ENCODE results near the gene PPP2R2C.
A peak's percentile ranks its signal among the peaks of the same experiment; 100 is the strongest.

The PPP2R2C gene

GRCh38 chr4:6360385-6360784, 112.0 kb downstream of the PPP2R2C start:
- DNase-seq, result peak; percentile 38 to 94 (median 76)

GRCh38 chr4:6359536-6360308, 112.7 kb downstream of the PPP2R2C start:
- no peak for DNase-seq

- DNase-seq, result no peak
These were observed 114.9 kb downstream of the PPP2R2C start for GRCh38 chr4:6357476-6357875.

GRCh38 chr4:6356076-6356560, 116.3 kb downstream of the PPP2R2C start:
- DNase-seq, result no peak

GRCh38 chr4:6355052-6355451, 117.4 kb downstream of the PPP2R2C start:
- DNase-seq, result no peak

GRCh38 chr4:6354626-6355025, 117.8 kb downstream of the PPP2R2C start:
- DNase-seq, result no peak

GRCh38 chr4:6354119-6354518, 118.3 kb downstream of the PPP2R2C start:
- no peak for DNase-seq

GRCh38 chr4:6352031-6352692, 120.3 kb downstream of the PPP2R2C start:
- DNase-seq, result peak in 1 of 3 experiments; percentile 5

- DNase-seq, result no peak
These were observed 121.0 kb downstream of the PPP2R2C start for GRCh38 chr4:6351246-6352000.

- no peak for DNase-seq
These were observed 121.8 kb downstream of the PPP2R2C start for GRCh38 chr4:6350646-6351045.

- DNase-seq, result no peak
These were observed 122.4 kb downstream of the PPP2R2C start for GRCh38 chr4:6349896-6350603.

- DNase-seq, result no peak
These were observed 124.0 kb downstream of the PPP2R2C start for GRCh38 chr4:6348408-6348807.

- no peak for DNase-seq
These were observed 124.8 kb downstream of the PPP2R2C start for GRCh38 chr4:6347511-6348045.

- DNase-seq, result no peak
These were observed 125.9 kb downstream of the PPP2R2C start for GRCh38 chr4:6346373-6347110.

- no peak for DNase-seq
These were observed 126.5 kb downstream of the PPP2R2C start for GRCh38 chr4:6345866-6346265.

GRCh38 chr4:6345096-6345830, 127.2 kb downstream of the PPP2R2C start:
- no peak for DNase-seq

GRCh38 chr4:6343939-6344408, 128.4 kb downstream of the PPP2R2C start:
- DNase-seq, result peak in 1 of 3 experiments; percentile 19

- DNase-seq, result peak; percentile 30 to 82 (median 36)
These were observed 129.7 kb downstream of the PPP2R2C start for GRCh38 chr4:6342530-6343293.

- DNase-seq, result no peak
These were observed 130.7 kb downstream of the PPP2R2C start for GRCh38 chr4:6341696-6342095.

- no peak for DNase-seq
These were observed 131.9 kb downstream of the PPP2R2C start for GRCh38 chr4:6340446-6341015.
